ENCODE data around the gene PLXND1.
"Not testable (repeated sequence)": the region's sequence is repeated elsewhere in the genome, so short reads cannot be mapped to it uniquely, and the experiment has no call there.

PLXND1 gene

GRCh38 chr3:129549805-129550204 is 56.7 kb downstream of the PLXND1 start:
- Histone ChIP-seq H3K27me3 (no peaks in the 10 kb centered on the region), H3K36me3 (no peaks in the 10 kb centered on the region), H3K4me1 (peaks cover 0 to 28% (median 14%) of the 10 kb centered on the region in 4 donors), H3K4me3 (no peak overlapping the region), H3K9me3 (no peaks in the 10 kb centered on the region), H3K27ac (no peak overlapping the region)
- no peak for DNase-seq
- TF ChIP-seq, protein P1, sequence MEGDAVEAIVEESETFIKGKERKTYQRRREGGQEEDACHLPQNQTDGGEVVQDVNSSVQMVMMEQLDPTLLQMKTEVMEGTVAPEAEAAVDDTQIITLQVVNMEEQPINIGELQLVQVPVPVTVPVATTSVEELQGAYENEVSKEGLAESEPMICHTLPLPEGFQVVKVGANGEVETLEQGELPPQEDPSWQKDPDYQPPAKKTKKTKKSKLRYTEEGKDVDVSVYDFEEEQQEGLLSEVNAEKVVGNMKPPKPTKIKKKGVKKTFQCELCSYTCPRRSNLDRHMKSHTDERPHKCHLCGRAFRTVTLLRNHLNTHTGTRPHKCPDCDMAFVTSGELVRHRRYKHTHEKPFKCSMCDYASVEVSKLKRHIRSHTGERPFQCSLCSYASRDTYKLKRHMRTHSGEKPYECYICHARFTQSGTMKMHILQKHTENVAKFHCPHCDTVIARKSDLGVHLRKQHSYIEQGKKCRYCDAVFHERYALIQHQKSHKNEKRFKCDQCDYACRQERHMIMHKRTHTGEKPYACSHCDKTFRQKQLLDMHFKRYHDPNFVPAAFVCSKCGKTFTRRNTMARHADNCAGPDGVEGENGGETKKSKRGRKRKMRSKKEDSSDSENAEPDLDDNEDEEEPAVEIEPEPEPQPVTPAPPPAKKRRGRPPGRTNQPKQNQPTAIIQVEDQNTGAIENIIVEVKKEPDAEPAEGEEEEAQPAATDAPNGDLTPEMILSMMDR (IDR thresholded peaks at IDR 0.05) = no peak
- intact Hi-C loops (cut with DNase I; ENCODE audit: low total_unique reads) = no loop called here

DNA sequence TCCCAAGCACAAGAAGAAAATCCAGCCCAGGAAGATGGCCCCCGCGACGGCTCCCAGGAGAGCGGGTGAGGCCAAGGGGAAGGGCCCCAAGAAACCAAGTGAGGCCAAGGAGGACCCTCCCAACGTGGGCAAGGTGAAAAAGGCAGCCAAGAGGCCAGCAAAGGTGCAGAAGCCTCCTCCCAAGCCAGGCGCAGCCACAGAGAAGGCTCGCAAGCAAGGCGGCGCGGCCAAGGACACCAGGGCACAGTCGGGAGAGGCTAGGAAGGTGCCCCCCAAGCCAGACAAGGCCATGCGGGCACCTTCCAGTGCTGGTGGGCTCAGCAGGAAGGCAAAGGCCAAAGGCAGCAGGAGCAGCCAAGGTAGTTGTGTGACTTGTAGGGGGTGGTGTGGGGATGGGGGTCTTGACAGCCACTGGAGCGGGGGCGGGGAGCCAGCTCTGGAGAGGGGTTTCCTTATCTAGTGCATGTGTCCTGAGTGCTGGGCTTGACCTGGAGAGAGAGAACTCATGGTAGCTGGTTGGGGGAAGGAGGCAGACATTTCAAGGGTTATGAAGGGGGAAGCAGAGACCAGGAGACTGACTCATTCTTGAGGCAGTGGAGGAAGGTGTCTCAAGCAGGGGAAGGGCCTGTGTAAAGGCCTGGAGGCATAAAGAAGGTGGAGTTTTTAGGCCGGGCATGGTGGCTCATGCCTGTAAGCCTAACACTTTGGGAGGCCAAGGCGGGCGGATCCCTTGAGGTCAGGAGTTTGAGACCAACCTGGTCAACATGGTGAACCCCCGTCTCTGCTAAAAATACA is 57.3 kb downstream of the PLXND1 start:
- TF ChIP-seq, protein P1 (IDR thresholded peaks at IDR 0.05) = no peak
- intact Hi-C loops (cut with DNase I; ENCODE audit: low total_unique reads) = no loop called here
- peaks cover 0 to 22% (median 8%) of the 10 kb centered on the region in 4 donors for H3K4me1 ChIP-seq
- no peaks in the 10 kb centered on the region for H3K27me3 ChIP-seq
- H3K9me3 ChIP-seq = no peaks in the 10 kb centered on the region
- no peak overlapping the region for H3K4me3 ChIP-seq
- no peak overlapping the region for H3K27ac ChIP-seq
- no peaks in the 10 kb centered on the region for H3K36me3 ChIP-seq
- DNase-seq = no peak

DNA sequence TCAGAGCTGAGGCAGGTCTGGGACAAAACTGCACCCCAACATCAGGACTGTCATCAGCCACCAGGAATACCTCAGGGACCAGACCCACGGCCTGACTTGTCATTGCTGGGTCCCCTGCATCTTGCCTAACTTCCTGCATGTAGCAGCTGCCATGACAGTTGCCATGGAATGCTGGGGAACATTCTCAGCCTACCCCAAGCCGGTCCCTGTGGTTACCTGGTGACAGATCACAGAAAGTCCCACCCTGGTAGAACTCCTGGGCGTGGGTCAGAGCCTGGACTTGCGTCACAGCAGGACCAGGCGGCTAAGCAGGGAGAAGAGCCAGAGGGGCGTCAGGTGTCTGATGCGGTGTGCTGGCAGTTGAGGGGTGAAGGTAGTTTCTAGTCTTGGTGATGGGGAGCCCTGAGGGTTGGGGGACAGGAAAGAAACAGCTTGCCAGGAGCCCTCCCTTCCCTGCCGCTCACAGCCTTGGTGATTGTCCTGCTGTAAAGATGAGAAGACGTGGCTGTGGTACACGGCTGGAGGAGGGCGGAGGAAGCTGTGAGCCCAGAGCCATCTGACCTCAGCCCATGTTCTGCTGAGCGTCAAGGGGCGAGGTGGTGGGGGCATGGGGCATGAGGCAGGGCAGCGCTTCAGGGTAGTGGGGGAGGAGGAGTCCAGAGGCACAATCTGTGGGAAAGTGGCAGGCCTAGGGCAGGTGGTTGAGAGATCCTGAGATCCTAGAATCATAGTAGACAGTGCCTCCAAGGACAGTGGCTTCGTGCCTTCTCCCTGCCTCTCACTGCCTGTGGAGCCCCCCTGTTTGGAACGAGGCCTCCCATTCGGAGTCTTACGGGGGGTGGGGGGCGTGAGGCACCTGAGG is 58.1 kb downstream of the PLXND1 start:
- H3K36me3 ChIP-seq = no peaks in the 10 kb centered on the region
- intact Hi-C loops (cut with DNase I; ENCODE audit: low total_unique reads) = no loop called here
- H3K27me3 ChIP-seq = no peaks in the 10 kb centered on the region
- no peak overlapping the region for H3K27ac ChIP-seq
- TF ChIP-seq, protein P1 (IDR thresholded peaks at IDR 0.05) = no peak
- no peak for DNase-seq
- H3K4me3 ChIP-seq = no peak overlapping the region
- H3K9me3 ChIP-seq = no peaks in the 10 kb centered on the region
- peaks cover 0 to 15% (median 6%) of the 10 kb centered on the region in 4 donors for H3K4me1 ChIP-seq

DNA sequence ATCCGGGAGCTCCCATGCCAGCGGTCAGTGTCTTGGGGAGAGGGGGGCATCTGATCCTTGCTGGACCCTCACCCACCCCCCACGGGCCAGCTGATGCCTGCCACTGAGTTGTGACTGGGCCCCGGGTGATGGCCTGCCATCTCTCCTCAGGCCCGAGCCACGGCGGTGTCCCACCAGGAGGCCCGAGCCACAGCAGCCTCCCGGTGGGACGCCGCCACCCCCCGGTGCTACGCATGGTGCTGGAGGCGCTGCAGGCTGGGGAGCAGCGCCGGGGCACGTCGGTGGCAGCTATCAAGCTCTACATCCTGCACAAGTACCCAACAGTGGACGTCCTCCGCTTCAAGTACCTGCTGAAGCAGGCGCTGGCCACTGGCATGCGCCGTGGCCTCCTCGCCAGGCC is 59.2 kb downstream of the PLXND1 start:
- no peak for DNase-seq
- Histone ChIP-seq H3K4me3 (no peak overlapping the region), H3K27ac (no peak overlapping the region), H3K36me3 (no peaks in the 10 kb centered on the region), H3K27me3 (no peaks in the 10 kb centered on the region), H3K9me3 (no peaks in the 10 kb centered on the region), H3K4me1 (peaks cover 0 to 4% (median under 1%) of the 10 kb centered on the region in 4 donors)
- TF ChIP-seq, protein P1 (IDR thresholded peaks at IDR 0.05) = no peak
- intact Hi-C loops (cut with DNase I; ENCODE audit: low total_unique reads) = no loop called here

DNA sequence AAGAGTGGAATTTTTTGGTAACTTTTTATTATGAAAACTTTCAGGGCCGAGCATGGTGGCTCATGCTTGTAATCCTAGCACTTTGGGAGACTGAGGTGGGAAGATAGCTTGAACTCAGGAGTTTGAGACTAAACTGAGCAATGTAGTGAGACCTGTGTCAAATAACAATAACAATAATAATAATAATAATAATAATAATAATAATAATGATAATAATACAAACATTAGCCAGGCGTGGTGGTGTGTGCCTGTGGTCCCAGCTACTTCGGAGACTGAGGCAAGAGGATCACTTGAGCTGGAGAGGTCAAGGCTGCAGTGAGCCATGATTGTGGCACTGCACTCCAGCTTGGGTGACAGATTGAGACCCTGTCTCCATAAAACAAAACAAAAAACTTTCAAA is 60.5 kb downstream of the PLXND1 start:
- H3K4me3 ChIP-seq; H3K36me3 ChIP-seq; H3K9me3 ChIP-seq; intact Hi-C loops (cut with DNase I; ENCODE audit: low total_unique reads); H3K27ac ChIP-seq; H3K4me1 ChIP-seq; H3K27me3 ChIP-seq; DNase-seq: not testable (repeated sequence)

- Histone ChIP-seq H3K36me3 (no peaks in the 10 kb centered on the region), H3K27me3 (no peaks in the 10 kb centered on the region), H3K4me1 (no peaks in the 10 kb centered on the region), H3K4me3 (no peak overlapping the region), H3K9me3 (no peaks in the 10 kb centered on the region), H3K27ac (no peak overlapping the region)
- TF ChIP-seq, protein P1 (IDR thresholded peaks at IDR 0.05) = no peak
- DNase-seq = no peak
- intact Hi-C loops (cut with DNase I; ENCODE audit: low total_unique reads) = no loop called here
Measured at GRCh38 chr3:129543999-129544398, 62.5 kb downstream of the PLXND1 start.
